GM19463 (cell line): ENCODE results near the gene ARHGEF4.
"Not testable (repeated sequence)": the region's sequence is repeated elsewhere in the genome, so short reads cannot be mapped to it uniquely, and the experiment has no call there.

Experiments used
- ATAC-seq: cut with Tn5 transposase; IDR thresholded peaks from one replicate; pipeline ENCODE4 v1.9.1; 2021; ENCODE audit warnings: mild to moderate bottlenecking, moderate library complexity; ENCODE audit not compliant: unreplicated experiment

The ARHGEF4 gene

DNA sequence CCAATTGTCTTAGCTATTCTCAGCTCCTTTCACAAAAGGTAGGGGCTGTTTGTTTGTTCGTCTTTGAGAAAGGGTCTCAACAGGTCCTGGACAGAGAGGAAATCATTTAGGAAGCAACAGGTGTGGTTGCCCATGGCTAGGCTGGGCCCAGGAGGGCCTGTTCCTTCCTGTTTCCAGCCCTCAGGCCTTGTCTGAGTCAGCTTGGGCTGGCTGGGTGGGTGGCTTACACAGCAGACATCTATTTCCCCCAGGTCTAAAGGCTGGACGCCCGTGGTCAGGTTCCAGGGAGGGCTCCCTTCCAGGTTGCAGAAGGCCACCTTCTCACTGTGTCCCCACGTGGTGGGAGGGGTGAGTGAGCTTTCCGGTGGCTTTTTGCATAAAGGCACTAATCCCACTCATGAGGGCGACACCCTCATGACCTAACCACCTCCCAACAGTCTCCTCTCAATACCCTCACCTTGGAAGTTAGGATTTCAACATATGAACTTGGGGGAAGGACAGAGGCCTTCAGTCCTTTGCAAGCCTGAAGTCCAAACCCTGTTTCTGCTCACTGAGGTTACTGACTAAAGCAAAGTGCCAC is 45.5 kb downstream of the ARHGEF4 start:
- ATAC-seq = no peak

DNA sequence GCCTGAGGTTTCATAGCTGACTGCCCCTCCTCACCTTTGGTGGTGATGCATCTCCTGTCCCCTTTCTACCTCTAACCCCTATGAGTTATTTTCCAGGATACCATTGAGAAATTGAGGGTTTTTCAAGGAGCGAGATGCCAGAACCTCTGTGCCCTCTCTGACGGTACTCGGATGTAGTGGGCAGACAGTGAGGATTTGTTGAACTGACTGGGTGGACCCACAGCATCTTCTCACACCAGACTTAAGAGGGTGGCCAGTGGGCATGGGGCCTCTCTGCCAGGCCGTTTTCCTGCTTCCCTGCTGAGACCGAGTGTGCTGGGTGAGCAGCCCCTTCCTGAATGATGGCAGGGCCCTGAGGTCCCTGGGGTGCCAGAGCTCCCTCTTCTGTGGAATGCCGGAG is 46.3 kb downstream of the ARHGEF4 start:
- no peak for ATAC-seq

DNA sequence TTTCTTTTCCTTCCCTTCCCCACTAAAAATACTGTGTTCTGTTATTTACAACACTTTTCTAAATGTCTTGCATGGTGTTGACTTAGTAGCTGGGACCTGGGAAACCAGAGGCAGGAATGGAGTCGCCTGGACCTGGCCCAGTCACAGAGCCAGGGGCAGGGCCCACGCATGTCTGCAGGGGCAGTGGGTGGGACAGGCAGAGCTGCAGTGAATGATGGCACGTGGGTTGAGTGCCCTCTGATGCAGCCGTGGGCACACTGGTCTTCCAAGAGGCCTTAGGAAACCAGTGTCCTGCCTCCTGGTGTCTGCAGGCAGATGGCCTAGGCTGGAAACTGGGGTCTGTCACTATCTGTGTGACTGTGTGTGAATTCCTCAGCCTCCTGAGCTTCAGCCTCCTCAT is 46.8 kb downstream of the ARHGEF4 start:
- no peak for ATAC-seq

DNA sequence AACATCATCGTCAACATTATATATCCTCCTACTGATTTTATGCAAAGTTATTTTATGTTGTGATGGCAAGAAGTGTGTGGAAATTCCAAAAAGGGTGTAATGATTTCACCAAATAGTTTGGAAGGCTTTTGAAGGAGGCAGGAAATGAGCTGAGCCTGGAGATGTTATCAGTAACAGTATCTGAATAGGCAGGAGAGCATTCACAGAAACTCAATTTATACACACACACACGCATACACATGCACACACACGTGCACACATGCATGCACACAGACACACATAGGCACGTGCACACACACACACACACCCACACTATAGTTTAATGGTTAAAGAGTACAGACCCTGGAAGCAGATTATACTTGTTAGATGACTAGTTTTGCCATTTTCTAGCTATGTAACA is 47.3 kb downstream of the ARHGEF4 start:
- ATAC-seq = no peak

DNA sequence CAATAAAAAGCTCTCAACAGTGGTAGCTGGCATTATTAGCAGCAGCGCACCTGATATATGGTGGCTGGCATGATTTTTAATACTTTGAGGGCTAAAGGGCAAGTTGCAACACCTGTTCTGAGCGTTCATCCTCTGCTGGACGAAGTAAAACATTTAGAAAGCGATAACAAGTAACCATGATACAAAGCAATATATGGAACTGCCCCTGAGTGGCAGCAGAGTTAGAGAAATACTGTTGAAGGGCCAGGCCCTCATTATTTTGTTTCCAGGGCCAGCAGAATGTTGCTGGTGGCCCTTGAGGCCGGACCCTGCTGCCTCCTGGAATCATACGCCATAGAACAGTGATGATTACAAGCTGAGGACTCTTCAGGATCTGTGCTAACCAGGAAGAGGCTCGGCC is 47.8 kb downstream of the ARHGEF4 start:
- ATAC-seq = no peak

DNA sequence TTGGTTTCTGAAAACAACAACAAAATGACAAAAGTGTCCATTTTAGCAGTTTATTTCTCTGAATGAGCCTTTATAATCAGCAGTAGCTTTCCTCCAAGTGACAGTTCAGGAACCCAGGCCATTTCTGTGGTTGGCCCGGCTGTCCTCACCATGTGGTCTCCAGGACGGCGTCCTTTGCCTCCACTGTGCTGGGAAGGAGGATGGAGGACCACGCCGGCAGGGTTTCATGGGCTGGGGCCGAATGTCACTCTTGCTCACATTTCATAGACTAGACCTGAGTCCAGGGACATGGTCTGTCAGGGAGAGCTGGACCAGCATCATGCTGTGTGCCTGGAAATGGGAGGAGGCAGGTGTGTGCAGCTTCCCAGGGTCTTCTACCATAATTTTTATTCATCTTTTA is 50.9 kb downstream of the ARHGEF4 start:
- ATAC-seq = no peak

DNA sequence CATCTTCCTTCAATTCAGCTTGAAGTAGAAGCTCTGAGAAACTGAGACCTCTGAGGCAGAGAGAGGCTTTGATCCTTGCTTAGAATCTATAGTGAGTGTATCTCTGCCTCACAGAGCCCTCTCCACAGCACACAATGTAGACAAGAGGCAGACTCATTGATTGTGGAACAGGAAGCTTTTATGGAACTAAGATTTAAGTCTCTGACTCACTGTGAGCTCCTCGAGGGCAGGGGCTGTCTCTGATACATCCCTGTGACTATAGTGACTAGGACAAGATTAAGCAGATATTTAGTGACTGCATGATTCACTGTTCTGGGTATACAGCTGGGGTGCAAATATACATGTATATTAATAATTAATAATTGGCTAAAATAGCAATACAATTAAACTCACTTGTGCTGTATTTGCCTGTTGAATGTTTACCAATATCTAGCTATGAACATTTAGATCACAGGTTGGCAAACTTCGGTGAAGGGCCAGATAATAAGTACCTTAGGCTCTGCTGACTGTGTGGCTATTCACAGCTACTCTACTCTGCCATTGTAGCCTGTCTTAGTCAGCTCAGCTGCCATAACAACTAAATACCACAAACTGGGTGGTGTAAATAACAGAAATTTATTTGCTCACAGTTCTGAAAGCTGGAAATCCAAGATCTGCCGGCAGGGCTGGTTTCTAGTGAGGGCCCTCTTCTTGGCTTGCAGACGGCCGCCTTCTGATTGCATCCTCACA is 54.4 kb downstream of the ARHGEF4 start:
- no peak for ATAC-seq

DNA sequence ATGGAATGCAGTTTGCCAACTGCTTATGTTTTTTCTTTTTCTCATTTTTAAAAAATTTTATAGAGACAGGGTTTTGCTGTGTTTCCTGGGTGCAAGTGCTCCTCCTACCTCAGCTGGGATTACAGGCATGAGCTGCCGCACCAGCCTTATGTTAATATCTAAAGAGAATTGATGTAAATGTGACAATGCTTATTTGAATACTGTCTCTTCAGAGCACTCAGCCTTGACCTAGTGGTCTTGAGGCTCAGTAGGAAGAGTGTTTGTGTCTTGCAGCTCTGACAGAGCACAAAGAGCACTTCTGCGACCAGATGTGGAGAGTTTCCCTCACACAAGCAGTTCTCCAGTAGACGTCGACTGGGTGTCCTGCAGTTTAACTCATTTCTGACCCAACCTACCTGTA is 55.3 kb downstream of the ARHGEF4 start:
- no peak for ATAC-seq

DNA sequence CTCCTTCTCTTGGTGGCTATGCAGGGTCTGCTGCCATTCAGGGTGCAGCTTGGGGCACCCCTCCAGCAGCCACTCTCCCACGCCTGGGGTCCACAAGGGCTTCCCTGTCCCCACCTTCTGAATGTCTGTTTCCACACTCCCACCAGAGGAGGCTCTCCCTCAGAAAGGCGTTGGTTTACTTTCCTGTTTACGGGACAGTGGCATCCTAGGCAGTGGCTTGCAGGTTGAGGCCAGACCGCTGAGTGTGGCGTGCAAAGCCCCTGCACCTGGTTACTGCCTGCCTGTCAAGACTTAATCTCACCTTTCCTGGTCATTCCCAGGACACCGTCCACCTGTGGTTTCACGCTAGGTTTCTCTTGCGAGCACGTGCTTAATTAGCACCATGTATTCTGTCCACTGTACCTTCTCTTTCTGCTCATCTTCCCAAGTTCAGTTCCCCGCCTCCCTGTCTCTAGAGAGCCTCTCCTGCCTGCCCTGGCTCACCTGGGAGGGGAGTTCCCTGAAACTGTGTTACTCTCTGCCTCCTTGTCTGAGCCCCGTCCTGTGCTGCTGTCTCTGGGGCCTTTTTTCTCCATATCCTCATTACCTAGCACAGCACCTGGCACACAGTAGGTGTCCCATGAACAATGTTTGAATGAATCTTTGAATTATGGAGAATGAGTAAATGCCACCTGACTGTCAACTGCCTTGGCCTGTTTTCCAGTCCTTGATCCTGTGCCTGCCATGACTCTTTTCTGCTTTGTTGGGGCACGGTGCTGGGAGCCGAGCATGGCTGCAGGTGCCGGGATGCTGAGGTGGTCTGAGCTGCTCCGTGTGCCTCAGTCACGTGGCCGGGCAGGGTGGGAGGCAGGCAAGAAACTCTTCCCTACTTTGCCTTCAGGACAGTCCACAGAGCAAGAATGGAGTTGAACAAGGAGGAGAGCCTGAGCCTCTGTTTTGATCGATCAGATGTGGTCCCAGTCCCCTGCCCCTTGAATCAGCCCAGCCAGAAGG is 56.4 kb downstream of the ARHGEF4 start:
- ATAC-seq = no peak

DNA sequence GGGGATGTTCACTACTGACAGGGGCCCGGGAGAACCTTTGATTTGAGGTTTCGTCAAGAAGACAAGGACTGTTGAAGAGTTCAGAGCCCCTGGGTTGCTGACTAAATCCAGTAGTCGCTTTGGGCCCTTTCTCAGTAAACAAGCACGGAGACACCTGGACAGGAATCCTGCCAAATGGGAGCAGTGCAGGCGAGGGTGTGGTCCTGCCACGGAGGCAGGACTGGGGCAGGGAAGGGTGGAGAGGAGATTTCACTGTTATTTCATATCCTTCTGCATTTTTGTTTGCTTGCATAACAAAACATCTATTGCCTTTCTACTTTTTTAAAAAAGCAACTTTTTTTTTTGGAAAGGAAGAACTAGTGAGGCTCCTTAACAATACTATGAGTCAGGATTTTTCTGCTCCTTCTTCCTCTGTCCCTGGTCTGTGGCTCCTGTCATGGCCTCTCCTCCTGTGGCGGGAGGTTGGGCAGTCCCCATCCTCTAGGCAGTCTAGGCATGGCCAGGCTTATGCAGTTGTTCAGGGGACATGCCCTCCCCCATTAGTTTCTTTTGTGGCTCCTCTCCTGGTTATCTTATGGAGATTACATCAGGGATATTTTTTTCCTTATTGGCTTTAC is 57.7 kb downstream of the ARHGEF4 start:
- ATAC-seq = no peak

DNA sequence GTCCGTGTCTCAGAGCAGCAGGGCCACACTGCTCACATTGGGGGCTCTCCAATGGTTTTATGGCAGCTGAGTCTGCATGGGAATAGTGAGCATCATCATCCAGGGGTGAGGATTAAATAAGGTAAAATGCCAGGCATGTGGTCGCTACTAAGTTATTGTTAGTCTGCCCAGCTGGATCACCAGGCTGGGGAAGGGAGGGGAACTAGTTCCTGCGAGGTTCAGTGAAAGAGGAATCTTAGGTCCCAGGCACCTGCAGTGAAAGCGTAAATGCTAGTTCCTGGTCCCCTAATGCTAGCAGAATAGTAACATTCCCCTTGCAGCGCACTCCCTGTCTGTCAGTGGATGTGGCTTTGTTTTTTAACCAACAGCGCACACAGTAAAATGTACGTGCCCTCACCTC is 60.1 kb downstream of the ARHGEF4 start:
- no peak for ATAC-seq

DNA sequence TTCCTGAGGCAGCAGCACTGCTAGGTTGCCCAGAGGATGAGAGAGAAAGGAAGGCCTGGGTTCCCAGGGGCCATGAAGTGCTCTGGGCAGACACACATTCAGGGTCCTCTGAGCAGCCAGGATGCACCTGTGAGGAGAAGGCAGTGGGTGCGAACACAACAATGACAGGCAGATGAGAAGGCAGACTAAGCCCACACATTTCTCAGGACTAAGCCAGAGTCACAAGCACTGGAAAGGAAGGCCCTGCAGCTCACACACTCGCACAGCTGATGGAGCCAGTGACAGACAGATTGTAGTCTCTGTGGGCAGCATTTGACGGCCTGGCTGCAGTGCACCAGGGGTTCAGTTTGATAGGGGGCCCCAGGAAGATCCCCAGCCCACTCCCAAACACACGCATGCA is 61.8 kb downstream of the ARHGEF4 start:
- ATAC-seq = no peak

DNA sequence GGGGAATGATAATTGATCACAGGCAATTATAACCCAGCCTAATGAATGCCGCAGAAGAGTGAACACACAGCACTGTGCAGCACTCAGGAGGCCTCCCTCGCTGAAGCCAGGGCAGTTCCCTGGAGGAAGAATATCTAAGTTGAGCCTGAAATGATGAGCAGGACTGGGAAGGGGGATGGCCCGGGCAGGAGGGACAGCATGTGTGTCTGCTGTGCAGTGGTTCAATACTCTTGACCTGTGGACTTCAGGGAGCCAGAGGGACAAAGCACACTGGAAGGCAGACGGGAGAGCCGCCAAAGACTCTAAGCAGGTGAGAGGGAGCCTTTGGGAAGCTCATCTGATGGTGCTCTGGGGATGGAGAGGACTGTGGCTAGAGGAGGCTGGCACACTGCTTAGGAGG is 62.6 kb downstream of the ARHGEF4 start:
- no peak for ATAC-seq

DNA sequence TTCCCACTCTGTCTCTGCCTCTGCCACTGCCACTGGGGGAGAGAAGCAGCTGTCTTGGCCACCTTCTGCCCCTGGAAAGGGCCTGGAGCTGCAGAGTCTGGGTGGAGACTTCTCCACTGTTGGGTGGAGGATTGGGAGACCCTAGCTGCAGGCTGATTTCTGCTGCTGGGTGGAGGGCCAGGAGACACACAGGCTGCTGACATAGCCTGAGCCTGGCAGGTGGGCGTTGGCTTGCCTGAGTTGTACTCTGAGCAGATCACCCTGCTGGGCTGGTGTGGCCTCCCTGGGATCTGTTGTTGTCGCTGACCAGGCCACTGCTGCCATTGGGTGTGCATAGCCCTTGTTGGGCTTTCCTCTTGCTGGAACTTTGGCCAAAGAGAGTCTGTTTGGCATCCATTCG is 64.3 kb downstream of the ARHGEF4 start:
- ATAC-seq = no peak

DNA sequence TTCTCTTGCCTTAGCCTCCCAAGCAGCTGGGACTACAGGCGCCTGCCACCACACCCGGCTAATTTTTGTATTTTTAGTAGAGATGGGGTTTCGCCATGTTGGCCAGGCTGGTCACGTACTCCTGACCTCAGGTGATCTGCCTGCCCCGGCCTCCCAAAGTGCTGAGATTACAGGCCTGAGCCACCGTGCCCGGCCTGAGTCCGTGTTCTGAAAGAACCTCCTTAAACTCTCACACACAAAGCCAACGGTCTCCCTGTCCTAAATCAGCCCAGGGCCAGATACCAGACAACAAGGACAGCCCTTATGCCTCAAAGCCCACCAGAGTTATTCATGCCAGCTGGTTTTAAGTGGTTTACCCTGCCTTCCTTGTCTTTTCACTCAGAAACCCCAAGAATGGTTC is 64.9 kb downstream of the ARHGEF4 start:
- ATAC-seq = not testable (repeated sequence)

DNA sequence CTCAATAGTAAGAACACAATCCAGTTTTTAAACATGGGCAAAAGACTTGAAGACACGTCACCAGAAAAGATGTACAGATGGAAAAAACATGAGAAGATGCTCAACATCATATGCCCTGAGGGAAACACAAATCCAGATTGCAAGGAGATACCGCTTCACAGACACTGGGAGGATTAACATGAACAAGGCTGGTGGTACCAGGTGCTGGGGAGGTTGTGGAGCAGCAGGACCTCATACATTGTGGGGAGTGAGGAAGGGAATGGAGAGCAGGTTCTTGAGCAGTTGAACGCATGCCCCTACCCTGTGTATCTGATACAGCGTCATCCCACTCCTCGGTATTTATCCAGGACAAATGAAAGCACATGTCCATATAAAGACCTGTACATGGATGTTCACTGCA is 72.1 kb downstream of the ARHGEF4 start:
- ATAC-seq = no peak

DNA sequence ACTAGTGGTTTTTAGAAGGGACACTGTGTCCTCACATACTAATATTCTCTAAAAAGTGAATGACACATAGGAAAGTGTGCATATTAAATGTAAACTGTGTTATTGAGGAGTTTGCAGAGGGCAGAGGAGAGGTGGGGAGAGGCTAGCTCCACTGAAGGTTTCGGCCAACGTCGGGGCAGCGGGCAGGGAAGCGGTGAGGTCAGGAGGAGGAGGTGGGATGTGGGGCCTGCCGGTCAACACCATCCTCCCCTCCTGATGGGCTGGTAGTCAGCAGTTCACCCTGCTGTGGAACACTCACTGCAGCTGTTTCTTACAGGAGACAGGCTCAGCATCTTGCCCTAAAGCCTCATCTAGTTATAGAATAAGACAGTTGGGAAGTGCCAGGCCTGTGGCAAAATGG is 74.2 kb downstream of the ARHGEF4 start:
- no peak for ATAC-seq

DNA sequence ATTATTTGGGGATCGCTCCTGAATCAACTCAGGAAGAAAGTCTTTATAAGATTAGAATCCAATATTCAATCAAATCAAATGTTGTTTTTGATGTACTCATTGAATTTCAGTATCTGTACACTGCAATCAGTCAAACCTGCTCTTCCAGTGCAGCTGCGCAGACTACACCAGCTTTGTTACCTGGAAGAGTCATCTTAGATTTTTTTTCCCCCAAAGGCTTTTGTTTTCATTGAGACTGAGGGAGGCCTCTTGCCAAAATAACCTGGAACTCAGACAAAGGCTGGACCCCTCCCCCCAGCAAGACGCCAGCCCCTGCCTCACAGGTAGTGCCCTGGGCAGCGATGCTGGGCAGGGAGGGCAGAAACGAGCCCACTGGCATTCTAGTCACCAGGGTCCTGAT is 74.8 kb downstream of the ARHGEF4 start:
- ATAC-seq = no peak

DNA sequence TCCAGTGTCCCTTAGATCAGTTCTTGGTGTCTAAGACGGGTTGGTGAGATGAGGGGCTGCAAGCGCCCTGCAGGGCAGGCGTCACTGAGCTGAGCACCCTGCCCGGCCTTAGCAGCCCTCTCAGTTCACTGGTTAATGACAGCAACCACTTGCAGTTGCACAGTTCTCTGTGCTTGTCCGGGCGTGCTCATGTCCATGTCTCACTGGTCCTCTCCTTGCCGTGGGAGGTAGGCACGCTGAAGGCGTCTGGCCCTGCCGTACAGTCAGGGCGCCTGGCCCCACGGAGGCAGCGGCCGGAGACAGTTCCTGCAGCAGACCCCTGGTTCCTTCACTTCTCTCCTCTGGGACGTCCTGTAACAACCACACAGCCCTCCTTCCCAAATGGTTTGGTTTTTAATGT is 75.3 kb downstream of the ARHGEF4 start:
- no peak for ATAC-seq

DNA sequence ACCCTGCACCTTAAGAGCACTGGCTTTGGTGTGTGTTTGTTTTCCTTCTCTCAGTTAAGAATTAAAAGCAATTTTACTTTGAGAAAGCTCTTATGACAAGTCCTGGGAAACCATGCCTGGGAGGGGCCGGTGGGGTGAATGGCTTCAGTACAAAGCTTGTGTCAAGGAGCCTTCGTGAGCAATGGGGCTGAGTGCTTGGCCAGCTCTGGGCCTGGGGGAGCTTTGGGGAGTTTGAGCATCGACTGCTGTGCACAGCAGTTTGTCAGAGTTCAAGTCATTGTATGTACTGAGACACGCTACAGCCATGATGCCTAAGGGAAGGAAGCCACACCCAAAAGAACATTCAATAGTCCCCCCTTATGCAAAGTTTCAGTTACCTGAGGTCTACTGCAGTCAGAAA is 75.8 kb downstream of the ARHGEF4 start:
- ATAC-seq = no peak

DNA sequence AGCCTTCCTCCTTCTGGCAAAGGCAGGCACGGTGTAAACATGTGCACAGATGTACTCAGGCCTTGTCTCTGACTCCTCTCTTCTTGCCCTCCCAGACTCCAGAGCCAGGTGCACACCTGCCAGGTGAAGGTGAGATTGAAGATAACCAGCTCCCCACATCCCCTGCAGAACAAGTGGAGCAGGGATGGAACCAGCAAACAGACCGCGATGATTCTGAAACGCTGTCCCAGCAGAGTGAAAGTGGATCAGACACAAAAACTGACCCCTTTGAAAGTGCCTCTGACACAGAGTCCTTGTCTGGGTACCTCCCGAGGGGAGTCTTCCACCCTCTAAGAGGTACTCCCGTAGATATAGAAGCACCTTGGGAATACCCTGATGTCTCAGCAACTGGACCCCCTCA is 77.2 kb downstream of the ARHGEF4 start:
- no peak for ATAC-seq
